HG02763 (cell line): Measurements from ENCODE around the gene PPP2R3B.
"Not testable (repeated sequence)": the region's sequence is repeated elsewhere in the genome, so short reads cannot be mapped to it uniquely, and the experiment has no call there.

Experiments used
- ATAC-seq: cut with Tn5 transposase; IDR thresholded peaks from one replicate; pipeline ENCODE4 v1.9.1; 2021; ENCODE audit warnings: mild to moderate bottlenecking, moderate library complexity; ENCODE audit not compliant: unreplicated experiment

PPP2R3B gene

GRCh38 chrX:404656-405055 is 17.9 kb upstream of the PPP2R3B start:
- no peak for ATAC-seq

GRCh38 chrX:402857-403256 is 16.1 kb upstream of the PPP2R3B start:
- no peak for ATAC-seq

GRCh38 chrX:400258-400657 is 13.6 kb upstream of the PPP2R3B start:
- ATAC-seq, result no peak

- ATAC-seq, result no peak
Observed at GRCh38 chrX:397575-397974, 10.9 kb upstream of the PPP2R3B start.

GRCh38 chrX:394830-395229 is 8.1 kb upstream of the PPP2R3B start:
- ATAC-seq, result no peak

- no peak for ATAC-seq
Observed at GRCh38 chrX:392575-392846, 5.8 kb upstream of the PPP2R3B start.

- ATAC-seq, result no peak
Observed at GRCh38 chrX:391717-392574, 5.2 kb upstream of the PPP2R3B start.

- ATAC-seq, result no peak
Observed at GRCh38 chrX:390459-390858, 3.8 kb upstream of the PPP2R3B start.

- ATAC-seq, result no peak
Observed at GRCh38 chrX:389021-389441, 2.3 kb upstream of the PPP2R3B start.

GRCh38 chrX:387729-388128 is 1.0 kb upstream of the PPP2R3B start:
- no peak for ATAC-seq

- ATAC-seq, result peak; percentile 24
Observed at GRCh38 chrX:386239-386767, 404 bp downstream of the PPP2R3B start.

- ATAC-seq, result not testable (repeated sequence)
Observed at GRCh38 chrX:385736-386135, 971 bp downstream of the PPP2R3B start.

GRCh38 chrX:384861-385260 is 1.8 kb downstream of the PPP2R3B start:
- ATAC-seq, result no peak

- ATAC-seq, result no peak
Observed at GRCh38 chrX:378443-378842, 8.3 kb downstream of the PPP2R3B start.

GRCh38 chrX:376206-376605 is 10.5 kb downstream of the PPP2R3B start:
- not testable (repeated sequence) for ATAC-seq

GRCh38 chrX:375181-376036 is 11.3 kb downstream of the PPP2R3B start:
- no peak for ATAC-seq

GRCh38 chrX:374596-374995 is 12.1 kb downstream of the PPP2R3B start:
- ATAC-seq, result no peak

GRCh38 chrX:373641-374471 is 12.9 kb downstream of the PPP2R3B start:
- no peak for ATAC-seq

- ATAC-seq, result no peak
Observed at GRCh38 chrX:372856-373640, 13.7 kb downstream of the PPP2R3B start.

- ATAC-seq, result no peak
Observed at GRCh38 chrX:371907-372306, 14.8 kb downstream of the PPP2R3B start.
